ENCODE data around the gene TUBB6.

Gene TUBB6

GRCh38 chr18:12282442-12283039 lies 25.5 kb upstream of the TUBB6 start:
- Mint-ChIP-seq H3K36me3 (ENCODE audit: low read depth) (no peaks in the 10 kb centered on the region), H3K9me3 (no peaks in the 10 kb centered on the region), H3K4me1 (ENCODE audit: low read depth) (no peaks in the 10 kb centered on the region), H3K27ac (no peak overlapping the region), H3K27me3 (ENCODE audit: low read depth) (peaks cover 29% of the 10 kb centered on the region), H3K4me3 (no peak overlapping the region)
- no peak for DNase-seq (ENCODE audit: low spot score)

DNA sequence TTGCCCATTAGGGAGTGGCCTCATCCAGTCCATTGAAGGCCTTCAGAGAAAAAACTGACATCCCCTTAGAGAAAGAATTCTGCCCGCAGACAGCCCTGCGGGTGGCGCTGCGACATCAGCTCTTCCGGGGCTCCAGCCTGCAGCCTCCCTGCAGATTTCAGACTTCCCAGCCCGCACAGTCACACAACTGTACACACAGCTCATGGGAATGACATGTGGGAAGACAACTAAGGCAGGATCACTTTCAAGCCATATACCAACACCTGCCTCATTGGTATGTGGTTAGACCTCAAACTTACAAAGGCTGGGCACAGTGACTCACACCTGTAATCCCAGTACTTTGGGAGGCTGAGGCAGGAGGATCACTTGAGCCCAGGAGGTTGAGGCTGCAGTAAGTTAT lies 24.8 kb upstream of the TUBB6 start:
- peaks cover 36% of the 10 kb centered on the region for H3K27me3 Mint-ChIP-seq (ENCODE audit: low read depth)
- no peaks in the 10 kb centered on the region for H3K4me1 Mint-ChIP-seq (ENCODE audit: low read depth)
- H3K4me3 Mint-ChIP-seq: no peak overlapping the region
- no peaks in the 10 kb centered on the region for H3K36me3 Mint-ChIP-seq (ENCODE audit: low read depth)
- H3K9me3 Mint-ChIP-seq: no peaks in the 10 kb centered on the region
- no peak for DNase-seq (ENCODE audit: low spot score)
- H3K27ac Mint-ChIP-seq: no peak overlapping the region

DNA sequence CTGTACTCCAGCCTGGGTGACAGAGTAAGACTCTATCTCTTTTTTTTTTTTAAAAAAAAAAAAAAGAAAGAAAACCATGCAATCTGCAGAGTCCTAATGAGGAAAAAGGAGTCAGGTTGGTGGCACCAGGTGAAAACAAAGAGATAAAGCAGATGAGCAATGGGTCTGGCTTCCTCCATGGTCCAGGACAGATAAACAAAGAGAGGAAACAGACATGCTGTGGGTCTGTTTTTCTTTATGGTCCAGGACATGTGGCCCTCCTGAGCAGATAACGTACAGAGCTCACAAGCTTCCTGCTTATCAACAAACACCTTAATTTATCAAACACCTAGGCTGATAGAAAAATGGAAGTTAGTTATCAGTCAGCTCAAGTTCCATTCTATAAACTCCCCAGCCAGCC lies 24.4 kb upstream of the TUBB6 start:
- H3K4me1 Mint-ChIP-seq (ENCODE audit: low read depth): no peaks in the 10 kb centered on the region
- peaks cover 40% of the 10 kb centered on the region for H3K27me3 Mint-ChIP-seq (ENCODE audit: low read depth)

DNA sequence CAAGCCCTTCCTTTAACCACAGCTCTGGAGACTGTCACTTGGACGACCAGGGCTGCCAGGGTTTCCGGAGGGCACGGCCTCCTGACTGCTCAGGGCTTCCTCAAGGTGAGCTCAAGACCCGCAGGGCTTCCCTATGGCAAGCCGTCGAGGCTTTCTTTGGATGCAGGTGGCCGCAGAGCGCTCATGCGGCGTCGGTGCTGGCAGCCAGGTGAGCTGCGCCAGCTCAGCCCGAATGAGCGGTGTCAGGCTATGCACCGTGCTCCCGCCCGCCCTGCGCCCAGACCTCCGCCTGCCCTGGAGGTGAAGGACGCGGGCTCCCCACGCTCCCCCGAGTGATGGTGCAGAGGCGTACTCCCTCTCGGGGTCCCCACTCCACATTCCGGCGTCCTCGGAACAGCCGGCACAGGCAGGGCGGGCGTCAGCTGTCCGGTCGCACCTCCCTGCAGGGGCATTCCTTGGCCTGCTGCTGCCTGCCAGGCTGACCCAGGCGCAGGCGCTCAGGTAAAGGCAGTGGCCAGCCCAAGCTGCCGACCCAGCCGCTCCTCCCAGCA lies 20.8 kb upstream of the TUBB6 start:
- H3K27ac Mint-ChIP-seq: no peak overlapping the region
- no peaks in the 10 kb centered on the region for H3K9me3 Mint-ChIP-seq
- no peaks in the 10 kb centered on the region for H3K4me1 Mint-ChIP-seq (ENCODE audit: low read depth)
- DNase-seq (ENCODE audit: low spot score): no peak
- H3K4me3 Mint-ChIP-seq: no peak overlapping the region
- peaks cover 60% of the 10 kb centered on the region for H3K27me3 Mint-ChIP-seq (ENCODE audit: low read depth)
- H3K36me3 Mint-ChIP-seq (ENCODE audit: low read depth): no peaks in the 10 kb centered on the region

More for the DNA sequence above, 24.4 kb upstream of the TUBB6 start:
- Mint-ChIP-seq H3K36me3 (ENCODE audit: low read depth) (no peaks in the 10 kb centered on the region), H3K27ac (no peak overlapping the region), H3K4me3 (no peak overlapping the region), H3K9me3 (no peaks in the 10 kb centered on the region)
- DNase-seq (ENCODE audit: low spot score): no peak

- Mint-ChIP-seq H3K27ac (no peak overlapping the region), H3K4me1 (ENCODE audit: low read depth) (no peaks in the 10 kb centered on the region), H3K27me3 (ENCODE audit: low read depth) (peaks cover 58% of the 10 kb centered on the region), H3K4me3 (no peak overlapping the region), H3K36me3 (ENCODE audit: low read depth) (no peaks in the 10 kb centered on the region), H3K9me3 (no peaks in the 10 kb centered on the region)
- no peak for DNase-seq (ENCODE audit: low spot score)
Measured at GRCh38 chr18:12287684-12288402, 20.2 kb upstream of the TUBB6 start.

- Mint-ChIP-seq H3K36me3 (ENCODE audit: low read depth) (no peaks in the 10 kb centered on the region), H3K27me3 (ENCODE audit: low read depth) (peaks cover 58% of the 10 kb centered on the region), H3K27ac (no peak overlapping the region), H3K4me1 (ENCODE audit: low read depth) (no peaks in the 10 kb centered on the region), H3K4me3 (no peak overlapping the region), H3K9me3 (no peaks in the 10 kb centered on the region)
- no peak for DNase-seq (ENCODE audit: low spot score)
Measured at GRCh38 chr18:12288403-12288755, 19.7 kb upstream of the TUBB6 start.

- Mint-ChIP-seq H3K4me3 (no peak overlapping the region), H3K27me3 (ENCODE audit: low read depth) (peaks cover 49% of the 10 kb centered on the region), H3K9me3 (no peaks in the 10 kb centered on the region), H3K4me1 (ENCODE audit: low read depth) (no peaks in the 10 kb centered on the region), H3K27ac (no peak overlapping the region), H3K36me3 (ENCODE audit: low read depth) (no peaks in the 10 kb centered on the region)
- DNase-seq (ENCODE audit: low spot score): no peak
Measured at GRCh38 chr18:12290086-12290485, 18.0 kb upstream of the TUBB6 start.

DNA sequence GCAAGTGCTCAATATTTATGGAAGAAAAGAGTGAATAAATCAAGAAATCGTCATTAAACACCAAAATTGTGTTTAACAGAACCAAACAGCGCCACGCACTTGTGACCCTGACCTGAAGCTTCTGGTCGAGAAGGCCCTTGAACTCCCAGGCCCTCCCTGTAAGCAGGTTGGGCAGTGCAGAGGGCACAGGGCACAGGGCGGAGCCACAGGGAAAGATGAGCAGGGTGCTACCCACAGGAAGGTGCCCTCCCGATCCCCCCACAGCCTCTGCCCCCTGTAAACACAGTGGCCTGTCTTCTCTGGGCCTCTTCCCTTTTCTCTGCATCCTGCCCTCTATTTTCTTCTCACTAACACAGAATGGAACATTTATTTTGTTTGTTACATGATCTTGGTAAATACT lies 16.9 kb upstream of the TUBB6 start:
- Mint-ChIP-seq H3K4me3 (no peak overlapping the region), H3K9me3 (no peaks in the 10 kb centered on the region), H3K4me1 (ENCODE audit: low read depth) (no peaks in the 10 kb centered on the region), H3K27ac (no peak overlapping the region), H3K36me3 (ENCODE audit: low read depth) (no peaks in the 10 kb centered on the region), H3K27me3 (ENCODE audit: low read depth) (peaks cover 47% of the 10 kb centered on the region)
- DNase-seq (ENCODE audit: low spot score): no peak

DNA sequence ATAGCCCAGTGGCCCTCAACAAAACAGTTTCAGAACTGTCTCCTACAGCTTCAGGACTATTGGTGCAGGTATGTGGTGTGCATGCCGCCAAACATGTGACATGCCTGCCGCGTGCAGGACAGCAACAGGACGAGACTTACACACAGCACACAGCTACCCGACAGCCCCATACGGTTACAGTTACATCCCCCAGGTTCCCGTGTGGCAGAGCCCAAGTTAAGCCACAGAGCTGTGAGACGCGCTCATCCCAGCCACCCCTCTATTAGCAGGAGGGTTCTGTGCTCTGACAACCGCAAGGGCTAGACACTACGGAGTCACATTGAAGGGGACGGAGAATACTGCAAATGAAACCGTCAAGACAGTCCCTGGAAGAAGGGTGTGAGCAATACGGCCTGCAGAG lies 16.4 kb upstream of the TUBB6 start:
- Mint-ChIP-seq H3K27ac (no peak overlapping the region), H3K4me1 (ENCODE audit: low read depth) (no peaks in the 10 kb centered on the region), H3K27me3 (ENCODE audit: low read depth) (peaks cover 42% of the 10 kb centered on the region), H3K4me3 (no peak overlapping the region), H3K9me3 (no peaks in the 10 kb centered on the region), H3K36me3 (ENCODE audit: low read depth) (no peaks in the 10 kb centered on the region)
- DNase-seq (ENCODE audit: low spot score): no peak

DNA sequence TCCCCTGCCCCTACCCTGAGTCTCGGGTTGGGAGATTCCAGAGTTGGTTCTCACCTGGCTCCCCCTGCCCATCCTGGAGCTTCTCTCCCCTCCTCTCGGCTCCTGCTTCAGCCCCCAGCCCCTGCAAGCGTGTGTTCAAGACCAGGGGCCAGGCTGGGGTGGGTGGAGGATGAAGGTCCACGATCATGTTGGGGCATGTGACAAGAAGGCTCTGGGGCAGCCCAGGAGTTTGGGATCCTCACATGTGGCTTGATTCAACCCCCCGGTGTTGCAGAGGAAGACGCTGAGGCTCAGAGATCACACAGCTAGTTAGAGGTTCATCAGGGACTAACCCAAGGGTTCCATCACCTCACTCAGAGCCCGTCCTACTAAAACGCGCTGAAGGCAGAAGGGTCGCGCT lies 14.2 kb upstream of the TUBB6 start:
- Mint-ChIP-seq H3K4me3 (no peak overlapping the region), H3K4me1 (ENCODE audit: low read depth) (no peaks in the 10 kb centered on the region), H3K36me3 (ENCODE audit: low read depth) (no peaks in the 10 kb centered on the region), H3K27me3 (ENCODE audit: low read depth) (peaks cover 28% of the 10 kb centered on the region), H3K9me3 (no peaks in the 10 kb centered on the region), H3K27ac (no peak overlapping the region)
- no peak for DNase-seq (ENCODE audit: low spot score)

DNA sequence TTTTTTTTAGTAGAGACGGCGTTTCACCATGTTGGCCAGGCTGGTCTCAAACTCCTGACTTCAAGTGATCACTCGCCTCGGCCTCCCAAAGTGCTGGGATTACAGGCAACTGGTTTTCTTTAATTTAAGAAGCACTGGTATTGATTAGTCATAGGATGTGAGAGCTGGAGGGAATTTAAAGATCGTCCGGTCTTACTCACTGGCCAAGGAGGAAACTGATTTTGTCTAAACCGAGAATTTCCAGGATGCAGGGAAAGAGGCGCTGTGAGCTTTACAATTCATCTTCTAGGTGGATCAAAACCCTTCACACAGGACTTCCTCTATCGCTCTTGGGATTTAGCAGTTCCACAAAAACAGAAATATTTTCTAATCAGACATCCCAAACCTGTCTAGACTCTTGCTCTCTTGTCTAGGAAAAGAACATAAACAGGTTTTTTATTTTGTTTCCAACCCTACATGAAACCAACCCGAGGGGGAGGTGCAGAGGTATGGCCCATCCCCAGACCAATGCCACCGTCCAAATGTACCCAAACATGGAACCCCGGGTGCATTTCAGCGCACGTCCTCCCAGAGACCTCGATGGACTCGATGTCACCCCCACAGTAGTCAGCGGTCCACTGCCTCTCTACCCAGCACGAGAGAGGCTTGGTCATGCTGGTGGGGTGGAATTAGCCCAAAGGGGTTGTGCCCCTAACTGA lies 12.5 kb upstream of the TUBB6 start:
- no peaks in the 10 kb centered on the region for H3K4me1 Mint-ChIP-seq (ENCODE audit: low read depth)
- no peaks in the 10 kb centered on the region for H3K36me3 Mint-ChIP-seq (ENCODE audit: low read depth)
- H3K27me3 Mint-ChIP-seq (ENCODE audit: low read depth): peaks cover 22% of the 10 kb centered on the region
- DNase-seq (ENCODE audit: low spot score): no peak
- H3K9me3 Mint-ChIP-seq: no peaks in the 10 kb centered on the region
- H3K4me3 Mint-ChIP-seq: no peak overlapping the region
- no peak overlapping the region for H3K27ac Mint-ChIP-seq

- H3K27me3 Mint-ChIP-seq (ENCODE audit: low read depth): peaks cover 27% of the 10 kb centered on the region
- H3K36me3 Mint-ChIP-seq (ENCODE audit: low read depth): no peaks in the 10 kb centered on the region
- H3K4me3 Mint-ChIP-seq: no peak overlapping the region
- DNase-seq (ENCODE audit: low spot score): no peak
- no peaks in the 10 kb centered on the region for H3K9me3 Mint-ChIP-seq
- no peaks in the 10 kb centered on the region for H3K4me1 Mint-ChIP-seq (ENCODE audit: low read depth)
- H3K27ac Mint-ChIP-seq: no peak overlapping the region
Measured at GRCh38 chr18:12296087-12296403, 12.0 kb upstream of the TUBB6 start.

DNA sequence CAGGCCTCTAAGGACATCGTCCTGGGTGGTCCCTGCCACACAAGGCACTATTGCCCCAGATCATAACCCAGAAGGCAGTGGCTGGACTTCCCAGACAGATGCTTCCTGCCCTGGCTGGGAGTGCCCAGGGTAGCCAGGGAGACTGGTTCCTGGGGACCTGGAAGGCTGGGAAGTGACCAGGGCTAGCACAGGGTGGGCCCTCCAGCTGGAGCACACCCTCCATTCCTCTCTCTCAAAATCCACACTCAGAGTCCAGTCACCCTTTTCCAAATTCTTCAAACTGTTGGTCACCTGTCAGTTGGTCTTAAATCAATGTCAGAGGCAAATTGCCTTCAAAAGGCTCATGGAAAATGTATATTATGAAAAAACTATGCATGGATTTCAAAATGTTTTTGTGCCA lies 11.6 kb upstream of the TUBB6 start:
- peaks cover 29% of the 10 kb centered on the region for H3K27me3 Mint-ChIP-seq (ENCODE audit: low read depth)
- H3K36me3 Mint-ChIP-seq (ENCODE audit: low read depth): no peaks in the 10 kb centered on the region
- DNase-seq (ENCODE audit: low spot score): no peak

DNA sequence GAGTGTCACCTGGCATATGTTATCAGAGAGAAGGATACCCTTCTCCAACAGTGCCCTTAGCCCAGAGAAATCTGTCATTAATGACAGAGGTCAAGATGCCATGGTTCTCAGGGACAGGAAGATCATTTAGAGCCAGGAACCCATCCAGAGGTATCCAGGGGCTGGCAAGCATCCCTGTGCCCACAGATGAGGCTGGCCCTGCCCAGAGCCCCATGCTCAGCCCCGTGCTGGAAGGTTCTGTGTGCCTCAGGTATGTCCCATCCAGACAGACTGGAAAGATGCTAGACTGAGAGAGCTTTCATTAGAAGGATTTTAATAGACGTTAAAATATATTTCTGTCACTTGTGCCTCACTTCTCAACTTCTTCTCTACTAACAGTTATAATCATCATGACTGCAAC lies 8.2 kb upstream of the TUBB6 start:
- no peak overlapping the region for H3K27ac Mint-ChIP-seq
- H3K4me1 Mint-ChIP-seq (ENCODE audit: low read depth): no peaks in the 10 kb centered on the region
- peaks cover 32% of the 10 kb centered on the region for H3K27me3 Mint-ChIP-seq (ENCODE audit: low read depth)
- no peak overlapping the region for H3K4me3 Mint-ChIP-seq
- no peak for DNase-seq (ENCODE audit: low spot score)
- no peaks in the 10 kb centered on the region for H3K9me3 Mint-ChIP-seq
- no peaks in the 10 kb centered on the region for H3K36me3 Mint-ChIP-seq (ENCODE audit: low read depth)

More for the DNA sequence above, 11.6 kb upstream of the TUBB6 start:
- no peak overlapping the region for H3K4me3 Mint-ChIP-seq
- H3K4me1 Mint-ChIP-seq (ENCODE audit: low read depth): no peaks in the 10 kb centered on the region
- H3K9me3 Mint-ChIP-seq: no peaks in the 10 kb centered on the region
- no peak overlapping the region for H3K27ac Mint-ChIP-seq

Measured in T-helper 2 cell treated with Interferon-gamma antibody and Interleukin-4, amounts not matched to agents 5 μg/mL and 100 μg/mL, for 36 hours (primary cell).